Activated CD4-positive, alpha-beta T cell treated with anti-CD3 and anti-CD28 coated beads, Interleukin-2, amount 10 ng/mL, durations not matched to agents 7 days and 5 days (primary cell): ENCODE results near the gene PHACTR1. TPM values are rescaled to one million over a fixed set of nuclear protein-coding genes. Genes with fewer than 3 reads are reported as not detected.

Experiments used
- CTCF ChIA-PET: fragments of 350-600 bp; sonication (Branson Sonifier 250); formaldehyde crosslinking; loops from one replicate; lab custom pipeline; 2021; ENCODE audit warnings: antibody characterized with exemption; lab: Charles Lee
- POLR2A ChIA-PET: fragments of 350-600 bp; sonication (Branson Sonifier 250); formaldehyde crosslinking; loops from one replicate; lab custom pipeline; 2021; ENCODE audit warnings: antibody characterized with exemption; lab: Charles Lee
- DNase-seq: peaks from one replicate; pipeline ENCODE4 v3.0.0-alpha.2; 2020
- H3K27ac Mint-ChIP-seq: one replicate; pipeline ENCODE4 v1.8.0; 2021; ENCODE audit warnings: mild to moderate bottlenecking, moderate library complexity, mixed read lengths
- H3K27me3 Mint-ChIP-seq: one replicate; pipeline ENCODE4 v1.8.0; 2021; ENCODE audit warnings: mixed read lengths
- H3K36me3 Mint-ChIP-seq: one replicate; pipeline ENCODE4 v1.8.0; 2021; ENCODE audit warnings: low read depth, mixed read lengths
- H3K4me1 Mint-ChIP-seq: one replicate; pipeline ENCODE4 v1.8.0; 2021; ENCODE audit warnings: mixed read lengths
- H3K4me3 Mint-ChIP-seq: one replicate; pipeline ENCODE4 v1.8.0; 2021; ENCODE audit warnings: mild to moderate bottlenecking, moderate library complexity, mixed read lengths
- H3K9me3 Mint-ChIP-seq: one replicate; pipeline ENCODE4 v1.8.0; 2021; ENCODE audit warnings: mixed read lengths
- total RNA-seq, 2 experiments: library from RNA; stranded (reverse); gene quantifications; one replicate each; pipeline ENCODE4 v1.2.3, GENCODE V29; 2021

The PHACTR1 gene
- total RNA-seq, 2 experiments from 2014 or later, result 0.19 to 0.32 TPM

DNA sequence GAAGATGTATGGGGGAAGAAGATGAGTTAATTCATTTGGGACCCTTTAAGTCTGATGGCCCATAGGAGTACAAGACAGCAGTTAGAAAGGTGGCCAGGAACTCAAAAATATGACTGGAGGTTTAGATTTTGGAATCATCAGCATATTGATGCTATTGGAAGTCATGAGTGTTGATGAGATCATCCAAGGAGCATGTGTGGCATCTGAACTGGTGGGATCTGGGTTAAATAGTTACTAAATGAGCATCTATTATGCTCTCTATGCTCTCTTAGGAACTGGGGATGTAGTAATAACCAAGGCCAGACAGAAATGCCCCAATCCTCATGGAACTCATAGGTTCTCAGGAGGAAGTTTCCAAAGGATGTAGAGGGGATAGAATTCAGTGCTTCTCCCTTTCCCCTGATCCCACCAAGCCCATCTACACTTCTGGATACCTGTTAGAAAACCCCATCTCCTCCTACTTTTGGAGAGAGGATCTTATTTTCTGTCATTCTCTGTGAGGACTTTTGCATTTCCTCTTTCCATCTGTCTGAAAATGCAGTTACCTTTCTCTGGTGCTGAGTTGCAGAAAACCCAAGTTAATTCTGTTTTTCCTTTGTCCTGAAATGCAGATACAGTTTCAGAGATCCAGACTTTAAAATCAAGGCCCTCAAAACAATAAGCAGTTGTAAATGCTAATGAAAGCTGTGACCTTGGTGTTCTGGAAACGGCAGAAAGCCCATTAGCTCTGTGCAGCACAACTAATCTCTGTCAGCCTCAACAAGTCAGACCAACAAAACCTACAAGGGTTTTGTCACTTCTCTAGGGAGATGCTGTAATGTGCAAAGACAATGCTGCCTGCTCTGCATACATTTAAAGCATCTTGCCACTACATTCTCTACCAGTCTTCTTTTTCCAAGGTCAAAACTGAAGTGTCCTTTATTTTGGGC lies 546.0 kb downstream of the PHACTR1 start:
- H3K4me1 Mint-ChIP-seq, result peaks cover 7% of the 10 kb centered on the region
- no peaks in the 10 kb centered on the region for H3K27me3 Mint-ChIP-seq
- no peak for DNase-seq
- no peaks in the 10 kb centered on the region for H3K9me3 Mint-ChIP-seq
- no peak overlapping the region for H3K4me3 Mint-ChIP-seq
- ChIA-PET POLR2A (no interaction called here), CTCF (no interaction called here)
- no peaks in the 10 kb centered on the region for H3K36me3 Mint-ChIP-seq
- H3K27ac Mint-ChIP-seq, result no peak overlapping the region

DNA sequence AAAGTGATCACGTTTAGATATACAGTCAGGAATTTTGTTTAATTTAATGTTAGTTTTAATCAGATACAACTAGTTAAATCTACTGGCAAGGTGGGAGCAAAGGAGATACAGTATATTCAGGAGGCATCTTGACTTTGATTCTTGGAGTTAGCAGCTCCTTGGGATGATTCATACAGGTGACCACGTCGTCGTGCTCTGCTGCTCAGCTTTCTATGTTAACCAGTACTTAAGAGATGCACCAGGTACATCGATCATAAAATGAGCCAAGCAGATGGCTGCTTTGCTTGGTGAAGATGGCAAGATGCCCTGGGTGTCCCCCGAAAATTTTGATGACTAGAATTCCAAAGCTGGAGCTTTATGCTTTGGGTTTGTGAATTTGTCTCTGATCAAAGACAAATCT lies 547.1 kb downstream of the PHACTR1 start:
- no peaks in the 10 kb centered on the region for H3K27me3 Mint-ChIP-seq
- ChIA-PET POLR2A (interaction anchor here (0.6 kb wide), 1 partner anchor 11 kb away, joined by 4 read pairs; no protein-coding TSS in a partner anchor), CTCF (interaction anchor here (0.8 kb wide), 1 partner anchor 13 kb away, joined by 3 read pairs; no protein-coding TSS in a partner anchor)
- H3K4me3 Mint-ChIP-seq, result no peak overlapping the region
- H3K27ac Mint-ChIP-seq, result no peak overlapping the region
- no peaks in the 10 kb centered on the region for H3K36me3 Mint-ChIP-seq
- no peaks in the 10 kb centered on the region for H3K9me3 Mint-ChIP-seq
- peaks cover 7% of the 10 kb centered on the region for H3K4me1 Mint-ChIP-seq
- DNase-seq, result no peak

DNA sequence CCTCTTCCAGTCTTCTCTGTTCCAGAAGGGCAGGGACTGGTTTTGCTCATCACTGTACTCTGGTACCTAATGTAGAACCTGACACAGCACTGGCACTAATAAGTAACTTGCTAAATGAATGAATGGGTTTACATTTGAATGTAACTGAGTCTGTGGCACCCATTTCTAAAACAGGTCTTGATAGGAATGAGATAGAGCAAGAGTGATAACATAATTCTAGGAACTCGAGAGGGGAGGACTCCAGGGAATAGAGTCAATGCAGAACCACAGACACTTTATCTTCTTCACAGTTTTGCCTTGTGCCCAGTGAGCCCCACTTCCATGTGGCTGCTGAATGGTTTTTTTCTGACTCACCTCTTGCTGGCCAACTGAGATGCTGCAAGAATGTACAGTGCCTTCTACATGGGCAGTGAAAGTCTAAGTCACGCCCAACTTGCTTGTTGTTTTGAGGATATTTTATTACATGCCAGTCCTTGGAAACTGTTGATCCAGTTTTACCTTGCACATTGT lies 550.6 kb downstream of the PHACTR1 start:
- CTCF ChIA-PET, result no interaction called here
- no peaks in the 10 kb centered on the region for H3K27me3 Mint-ChIP-seq

DNA sequence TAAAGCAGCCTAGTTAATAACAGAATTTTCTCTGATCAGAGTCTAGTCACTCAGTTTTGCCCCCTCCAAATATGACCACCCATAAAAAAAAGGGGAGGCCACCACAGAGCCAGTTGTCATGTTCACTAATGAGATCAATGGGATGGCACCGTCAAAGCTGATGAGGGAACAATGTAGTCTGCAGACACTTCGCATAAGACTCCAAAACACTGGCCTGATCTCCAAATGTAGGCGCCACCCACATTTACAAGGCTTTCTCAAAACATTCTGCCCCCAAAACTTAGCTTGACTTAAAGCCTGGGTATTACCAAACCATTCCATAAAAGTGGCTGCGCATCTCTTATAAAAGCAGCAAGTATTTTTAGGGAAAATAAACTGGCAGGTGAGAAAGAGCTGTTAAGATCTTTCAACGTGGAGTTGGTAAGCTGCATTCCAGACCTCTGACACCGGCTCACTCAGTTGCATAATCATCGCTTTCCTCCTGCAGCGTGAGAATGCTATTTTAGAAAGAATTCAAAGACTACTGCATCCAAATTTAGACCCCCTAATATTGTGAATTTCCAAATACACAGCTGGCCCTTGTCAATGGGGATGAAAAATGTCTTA lies 552.4 kb downstream of the PHACTR1 start:
- Mint-ChIP-seq H3K4me3 (no peak overlapping the region), H3K9me3 (no peaks in the 10 kb centered on the region), H3K4me1 (peaks cover 12% of the 10 kb centered on the region), H3K36me3 (no peaks in the 10 kb centered on the region), H3K27me3 (peaks cover 4% of the 10 kb centered on the region), H3K27ac (no peak overlapping the region)
- CTCF ChIA-PET, result interaction anchor here (0.8 to 1.6 kb wide), 3 partner anchors 9 to 99 kb away, joined by 3 to 6 read pairs (median 3); no protein-coding TSS in a partner anchor
- POLR2A ChIA-PET, result no interaction called here
- no peak for DNase-seq

More for the DNA sequence above, 550.6 kb downstream of the PHACTR1 start:
- Mint-ChIP-seq H3K27ac (no peak overlapping the region), H3K4me3 (no peak overlapping the region), H3K4me1 (peaks cover 4% of the 10 kb centered on the region), H3K9me3 (no peaks in the 10 kb centered on the region), H3K36me3 (no peaks in the 10 kb centered on the region)
- DNase-seq, result no peak
- POLR2A ChIA-PET, result no interaction called here

DNA sequence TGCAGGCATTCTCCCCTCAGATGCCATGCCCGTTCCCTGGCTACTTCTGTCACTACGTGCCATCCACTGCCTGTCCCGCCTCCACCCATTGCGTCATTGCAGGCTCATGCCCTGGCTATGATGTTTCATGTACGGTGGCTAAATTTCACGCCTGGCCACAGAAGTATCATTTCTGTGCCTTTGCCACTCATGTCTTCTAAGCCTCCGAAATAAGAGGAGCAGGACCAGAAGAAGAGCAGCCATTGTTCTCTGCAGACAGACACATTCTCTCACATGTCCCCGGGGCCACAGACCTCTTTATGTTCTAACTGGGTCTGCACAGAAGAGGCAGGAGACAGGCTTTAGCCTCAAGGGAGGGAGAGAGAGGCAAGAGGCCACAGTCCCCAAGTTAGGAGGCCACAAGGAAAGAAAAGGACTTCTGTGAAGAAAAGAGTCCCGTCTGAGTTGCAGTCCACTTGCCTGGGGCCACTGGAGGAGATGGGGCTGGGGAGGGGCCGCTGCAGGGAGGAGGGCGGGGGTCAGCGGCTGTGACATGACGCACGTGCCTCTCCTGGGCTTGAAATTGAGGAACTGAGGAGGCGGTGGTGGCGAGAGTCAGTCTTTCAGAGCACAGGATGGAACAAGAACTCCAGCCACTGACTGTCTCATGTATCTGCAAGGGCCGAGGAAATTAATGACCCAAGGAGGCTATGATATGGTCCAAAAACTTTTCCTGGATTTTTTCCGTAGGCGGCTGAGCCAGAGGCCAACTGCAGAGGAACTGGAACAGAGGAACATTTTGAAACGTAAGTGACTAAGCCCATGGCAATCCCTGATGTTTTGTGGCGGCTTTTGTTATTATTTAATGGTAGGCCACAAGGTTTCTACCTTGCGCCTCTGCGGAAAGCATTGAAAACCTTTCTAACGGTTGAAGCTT lies 555.8 kb downstream of the PHACTR1 start:
- Mint-ChIP-seq H3K4me3 (no peak overlapping the region), H3K9me3 (no peaks in the 10 kb centered on the region), H3K36me3 (no peaks in the 10 kb centered on the region), H3K27ac (no peak overlapping the region), H3K4me1 (peaks cover 15% of the 10 kb centered on the region), H3K27me3 (peaks cover 4% of the 10 kb centered on the region)
- ChIA-PET CTCF (no interaction called here), POLR2A (no interaction called here)
- DNase-seq, result no peak

DNA sequence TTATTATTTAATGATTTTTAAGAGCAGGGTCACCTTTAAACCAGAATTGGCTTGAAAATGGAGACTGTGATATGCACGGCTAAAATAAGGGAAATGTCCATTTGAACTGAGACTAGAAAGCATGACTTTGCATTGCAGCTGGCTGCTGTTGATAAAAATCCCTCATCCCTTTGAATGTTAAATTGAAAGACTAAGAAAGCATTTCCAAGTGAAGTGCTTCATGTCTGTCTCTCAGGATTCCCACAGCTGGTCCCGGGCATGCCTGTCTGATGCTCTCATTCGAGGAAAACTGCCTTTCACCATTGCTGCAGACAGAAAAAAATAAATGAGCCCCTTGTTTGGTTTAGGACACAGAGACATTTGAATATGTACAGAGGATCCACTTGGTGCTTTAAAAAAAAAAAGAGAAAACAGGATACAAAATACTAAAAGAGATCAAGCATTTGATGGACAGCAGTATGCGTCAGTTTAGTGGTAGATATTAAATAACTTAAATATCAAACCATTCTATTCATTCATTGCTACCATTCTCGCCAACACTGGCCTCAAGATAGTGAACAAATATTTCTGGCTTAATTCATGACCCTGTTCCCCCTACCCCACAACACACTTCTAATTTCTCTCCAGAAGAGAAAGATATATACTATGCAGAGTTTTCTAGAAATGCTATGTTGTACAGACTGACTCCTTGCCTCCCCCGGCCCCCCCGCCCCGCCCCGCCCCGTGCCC lies 556.8 kb downstream of the PHACTR1 start:
- ChIA-PET POLR2A (no interaction called here), CTCF (no interaction called here)
- Mint-ChIP-seq H3K9me3 (no peaks in the 10 kb centered on the region), H3K36me3 (no peaks in the 10 kb centered on the region), H3K4me3 (no peak overlapping the region), H3K27ac (no peak overlapping the region), H3K27me3 (peaks cover 4% of the 10 kb centered on the region), H3K4me1 (peaks cover 18% of the 10 kb centered on the region)
- DNase-seq, result no peak

DNA sequence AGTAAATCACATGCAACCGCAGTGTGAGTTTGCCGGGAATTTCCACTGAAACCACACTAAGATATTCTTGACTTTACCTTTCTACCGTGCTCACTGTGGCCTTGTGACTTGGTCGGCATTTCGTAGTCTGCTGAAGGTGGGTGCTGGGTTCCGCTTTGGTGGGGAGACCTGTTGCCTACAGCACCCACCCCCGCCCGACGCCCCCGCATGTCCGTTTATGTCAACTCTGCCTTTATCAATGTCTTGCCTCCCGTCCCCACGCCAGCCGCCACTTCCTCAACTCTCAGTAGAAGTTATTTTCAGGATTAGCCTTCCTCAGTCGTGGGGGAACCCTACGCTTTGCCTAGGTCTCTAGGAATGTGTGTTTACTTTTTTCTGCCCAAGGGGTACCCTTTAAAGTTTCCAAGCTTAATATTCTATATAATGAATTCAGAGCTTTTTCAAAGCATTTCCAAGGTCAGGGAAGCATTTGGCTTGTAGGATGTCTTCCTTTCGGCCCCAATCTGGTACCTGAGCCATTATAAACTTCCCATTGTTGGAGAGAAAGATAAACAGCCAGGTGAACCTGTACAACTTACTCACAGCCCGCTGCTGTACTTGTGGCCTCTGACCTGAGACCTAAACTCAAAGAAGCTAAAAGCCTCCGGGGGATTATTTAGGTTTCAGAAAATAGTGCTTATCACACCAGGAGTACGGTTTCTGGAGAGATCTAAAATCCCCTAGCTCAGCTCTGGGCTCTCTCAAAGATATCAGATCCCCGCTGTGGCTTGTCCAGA lies 557.6 kb downstream of the PHACTR1 start:
- H3K4me1 Mint-ChIP-seq, result peaks cover 18% of the 10 kb centered on the region
- ChIA-PET CTCF (no interaction called here), POLR2A (interaction anchor here (0.6 kb wide), 1 partner anchor 13 kb away, joined by 4 read pairs; no protein-coding TSS in a partner anchor)
- H3K27ac Mint-ChIP-seq, result peak overlapping the region; percentile 34
- H3K9me3 Mint-ChIP-seq, result no peaks in the 10 kb centered on the region
- DNase-seq, result peak; percentile 34
- no peaks in the 10 kb centered on the region for H3K36me3 Mint-ChIP-seq
- H3K4me3 Mint-ChIP-seq, result peak overlapping the region; percentile 1
- H3K27me3 Mint-ChIP-seq, result peaks cover 4% of the 10 kb centered on the region

DNA sequence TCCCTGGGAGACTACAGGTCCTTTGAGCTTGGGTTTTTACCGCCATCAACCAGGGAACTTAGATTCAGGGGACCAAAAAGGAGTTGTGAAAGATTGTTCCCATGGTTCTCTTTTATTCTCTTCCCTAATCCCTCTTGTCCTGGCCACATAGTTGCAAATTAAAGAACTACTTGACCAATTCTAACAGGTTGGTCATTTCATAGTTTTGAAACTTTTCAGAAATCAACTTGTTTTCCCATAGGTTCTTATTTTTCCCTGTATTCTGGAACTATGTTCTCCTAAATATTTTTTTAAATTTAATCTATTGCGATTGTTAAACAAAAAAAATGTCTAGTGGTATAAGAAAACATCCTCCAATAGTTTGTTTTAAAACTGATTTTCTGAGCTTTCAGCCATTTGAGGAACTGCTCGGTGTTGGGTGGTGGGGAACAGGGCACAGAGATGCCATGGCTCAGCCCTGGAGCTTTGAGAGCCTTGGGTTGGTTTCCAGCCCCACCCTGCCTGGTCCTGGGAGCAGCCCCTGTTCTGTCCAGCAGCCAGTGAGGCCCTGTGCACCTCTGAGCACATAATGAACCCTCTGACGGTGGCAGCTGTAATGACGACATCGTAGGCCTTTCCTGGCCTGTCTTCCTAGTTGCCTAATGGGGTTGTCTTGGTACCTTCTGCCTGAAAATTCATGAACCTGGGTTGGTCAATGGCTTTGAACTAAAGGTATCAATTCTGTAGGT lies 558.3 kb downstream of the PHACTR1 start:
- Mint-ChIP-seq H3K9me3 (no peaks in the 10 kb centered on the region), H3K27ac (no peak overlapping the region), H3K4me3 (no peak overlapping the region), H3K36me3 (no peaks in the 10 kb centered on the region), H3K27me3 (peaks cover 4% of the 10 kb centered on the region), H3K4me1 (peaks cover 18% of the 10 kb centered on the region)
- CTCF ChIA-PET, result no interaction called here
- DNase-seq, result no peak
- POLR2A ChIA-PET, result interaction anchor here (0.6 kb wide), 1 partner anchor 13 kb away, joined by 4 read pairs; no protein-coding TSS in a partner anchor

DNA sequence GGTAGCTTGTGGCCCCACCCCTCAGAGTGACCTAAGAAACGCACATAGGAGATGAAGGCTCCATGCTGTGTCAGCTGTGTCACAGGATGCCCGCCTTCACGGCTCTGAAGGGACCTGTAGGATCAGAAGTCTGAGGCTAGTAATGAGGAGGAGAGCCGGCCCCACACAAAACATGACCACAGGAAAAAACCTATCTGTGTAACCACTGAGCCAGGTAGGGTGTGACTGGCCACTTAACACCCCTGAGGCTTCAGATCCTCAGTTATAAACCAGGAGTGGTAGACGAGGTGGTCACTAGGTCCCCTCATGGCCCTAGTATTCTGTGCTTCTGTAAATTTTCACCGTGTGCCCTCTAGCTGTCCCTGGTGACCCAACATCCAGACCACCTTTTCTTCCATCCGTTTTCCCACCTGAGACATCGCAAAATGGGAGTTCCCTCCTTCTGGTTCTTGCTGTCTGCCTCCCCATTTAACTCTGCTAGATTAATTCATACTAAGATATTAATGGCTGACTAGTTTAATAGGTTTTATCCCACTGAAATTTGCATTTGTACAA lies 558.9 kb downstream of the PHACTR1 start:
- ChIA-PET POLR2A (no interaction called here), CTCF (no interaction called here)
- no peak overlapping the region for H3K4me3 Mint-ChIP-seq
- H3K9me3 Mint-ChIP-seq, result no peaks in the 10 kb centered on the region
- H3K36me3 Mint-ChIP-seq, result no peaks in the 10 kb centered on the region
- DNase-seq, result no peak
- no peak overlapping the region for H3K27ac Mint-ChIP-seq
- H3K27me3 Mint-ChIP-seq, result peaks cover 4% of the 10 kb centered on the region
- H3K4me1 Mint-ChIP-seq, result peaks cover 20% of the 10 kb centered on the region

DNA sequence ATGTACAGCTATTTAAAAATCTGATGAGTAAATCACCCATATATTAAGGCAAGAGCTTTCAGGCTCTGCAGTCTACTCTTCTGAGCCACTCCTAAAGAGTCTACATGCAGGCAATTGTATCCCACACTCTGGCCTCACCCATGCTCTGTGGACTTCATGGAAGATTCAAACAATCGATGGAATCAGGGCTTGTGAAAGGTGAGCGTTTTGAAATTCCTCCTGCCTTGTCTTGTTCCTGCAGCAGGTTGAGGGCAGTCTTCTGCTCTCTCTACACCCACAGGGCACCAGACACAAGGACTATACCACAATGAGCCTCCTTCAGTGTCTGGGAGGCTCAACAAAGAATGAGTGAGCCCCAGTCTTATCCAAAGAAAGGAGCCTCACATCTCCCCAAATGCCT lies 560.7 kb downstream of the PHACTR1 start:
- H3K27me3 Mint-ChIP-seq, result peaks cover 4% of the 10 kb centered on the region
- no peaks in the 10 kb centered on the region for H3K9me3 Mint-ChIP-seq
- no peak for DNase-seq
- no peak overlapping the region for H3K27ac Mint-ChIP-seq
- ChIA-PET POLR2A (no interaction called here), CTCF (interaction anchor here (2.0 kb wide), 1 partner anchor 8 kb away, joined by 6 read pairs; no protein-coding TSS in a partner anchor)
- no peaks in the 10 kb centered on the region for H3K36me3 Mint-ChIP-seq
- H3K4me1 Mint-ChIP-seq, result peaks cover 20% of the 10 kb centered on the region
- H3K4me3 Mint-ChIP-seq, result no peak overlapping the region
